Heart left ventricle (tissue), 13 donors: ENCODE measurements around the gene CLSTN2.

Source experiments
- POLR2A ChIP-seq, 2 donors: fragments of 450-650 bp; IDR thresholded peaks; one replicate each; pipeline ENCODE4 v1.6.1; 2017; ENCODE audit warnings: antibody characterized with exemption in 2 of 2, mild to moderate bottlenecking in 2 of 2, moderate library complexity in 2 of 2
- TF ChIP-seq, protein P1 (sequence below), 12 donors: fragments of 200-600 bp; sonication (generic) in 4 of 12; IDR thresholded peaks; one replicate each; pipeline versions ENCODE4 v1.5.0 to v1.8.0; 2018 to 2022; ENCODE audit warnings: antibody characterized with exemption in 12 of 12, mild to moderate bottlenecking in 5 of 12
- donor health status: ischemic (EF 13 %, LVEDD 7.1; RV severe dilation, severe dysfunction).
- donor health status: DM: no; HTN: yes; CAD: no.
- donor health status: DM: no; HTN: no; CAD: no.
- donor health status: ischemic (EF 25% LVEDD 6.9; RV normal size, moderate dysfunction).
- donor health status: ischemic (EF 25% LVEDD 5.7; RV mildly dilated, moderate dysfunction).
- donor health status: ischemic (EF 35%, LVEDD 5.7; RV mildly dilated, moderate dysfunction).
- donor health status: nonischemic (EF 11% LVEDD 7.7; RV severe dilation, severe dysfunction).
- donor health status: DM: yes; HTN: yes; CAD: no.
- donor health status: PGD.
- donor health status: ischemic (EF 29% LVEDD 5.4; RV normal size, mild dysfunction).
- donor health status: nonischemic (EF 23%, LVEDD 6.1; RV moderate dilation, normal function).

- TF ChIP-seq, protein P1, sequence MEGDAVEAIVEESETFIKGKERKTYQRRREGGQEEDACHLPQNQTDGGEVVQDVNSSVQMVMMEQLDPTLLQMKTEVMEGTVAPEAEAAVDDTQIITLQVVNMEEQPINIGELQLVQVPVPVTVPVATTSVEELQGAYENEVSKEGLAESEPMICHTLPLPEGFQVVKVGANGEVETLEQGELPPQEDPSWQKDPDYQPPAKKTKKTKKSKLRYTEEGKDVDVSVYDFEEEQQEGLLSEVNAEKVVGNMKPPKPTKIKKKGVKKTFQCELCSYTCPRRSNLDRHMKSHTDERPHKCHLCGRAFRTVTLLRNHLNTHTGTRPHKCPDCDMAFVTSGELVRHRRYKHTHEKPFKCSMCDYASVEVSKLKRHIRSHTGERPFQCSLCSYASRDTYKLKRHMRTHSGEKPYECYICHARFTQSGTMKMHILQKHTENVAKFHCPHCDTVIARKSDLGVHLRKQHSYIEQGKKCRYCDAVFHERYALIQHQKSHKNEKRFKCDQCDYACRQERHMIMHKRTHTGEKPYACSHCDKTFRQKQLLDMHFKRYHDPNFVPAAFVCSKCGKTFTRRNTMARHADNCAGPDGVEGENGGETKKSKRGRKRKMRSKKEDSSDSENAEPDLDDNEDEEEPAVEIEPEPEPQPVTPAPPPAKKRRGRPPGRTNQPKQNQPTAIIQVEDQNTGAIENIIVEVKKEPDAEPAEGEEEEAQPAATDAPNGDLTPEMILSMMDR (IDR thresholded peaks at IDR 0.05): no peak
- no peak for TF ChIP-seq POLR2A (IDR thresholded peaks at IDR 0.05)
These were observed 675.6 kb downstream of the CLSTN2 start for GRCh38 chr3:140610544-140610943.
